Caco-2 (cell line): Measurements from ENCODE around the gene MAGI1. TPM values are rescaled to one million over a fixed set of nuclear protein-coding genes. Genes with fewer than 3 reads are reported as not detected.

ENCODE experiments used
- BruUV-seq: library from RNA; stranded (reverse); fragments of 400-500 nt; replicated peaks from 2 replicates; lab custom pipeline; 2021; lab: Mats Ljungman, UMichigan
- CTCF ChIA-PET: fragments of 300-600 bp; sonication (Branson Sonifier 250); formaldehyde crosslinking; loops from one replicate; lab custom pipeline; 2022; ENCODE audit warnings: antibody characterized with exemption; lab: Charles Lee
- POLR2A ChIA-PET: fragments of 300-600 bp; sonication (Branson Sonifier 250); formaldehyde crosslinking; loops from one replicate; lab custom pipeline; 2022; ENCODE audit warnings: antibody characterized with exemption; lab: Charles Lee
- DNase-seq, 2 experiments: peaks; one replicate each; pipeline versions ENCODE4 v3.0.0 to v3.0.0-alpha.2; 2020 to 2022
- H3K27me3 ChIP-seq: replicated peaks from 2 replicates; pipeline ENCODE4 v1.6.0; 2011; ENCODE audit warnings: low read length; ENCODE audit not compliant: control insufficient read depth, insufficient read depth
- H3K36me3 ChIP-seq: 2 replicates; pipeline ENCODE4 v1.5.1; 2011; ENCODE audit warnings: low read length; ENCODE audit not compliant: control insufficient read depth, insufficient read depth
- H3K4me1 ChIP-seq: fragments of 250-450 bp; sonication (Bioruptor Pico); 2 replicates; pipeline ENCODE4 v1.5.1; 2020; ENCODE audit warnings: mild to moderate bottlenecking
- H3K4me3 ChIP-seq: 2 replicates; pipeline ENCODE4 v1.5.1; 2011; ENCODE audit warnings: low read depth, mild to moderate bottlenecking, control low read depth, low read length
- H3K9me3 ChIP-seq: fragments of 250-450 bp; sonication (Bioruptor Pico); 2 replicates; pipeline ENCODE4 v1.5.1; 2020; ENCODE audit warnings: mild to moderate bottlenecking, moderate library complexity
- H3K27ac Mint-ChIP-seq: one replicate; pipeline ENCODE4 v1.8.0; 2022; ENCODE audit warnings: mixed read lengths; ENCODE audit not compliant: unreplicated experiment
- H3K27me3 Mint-ChIP-seq: one replicate; pipeline ENCODE4 v1.8.0; 2022; ENCODE audit warnings: mixed read lengths; ENCODE audit not compliant: insufficient read depth, unreplicated experiment
- H3K36me3 Mint-ChIP-seq: one replicate; pipeline ENCODE4 v1.8.0; 2022; ENCODE audit warnings: mild to moderate bottlenecking, mixed read lengths; ENCODE audit not compliant: insufficient read depth, unreplicated experiment
- H3K4me1 Mint-ChIP-seq: one replicate; pipeline ENCODE4 v1.8.0; 2022; ENCODE audit warnings: low read depth, mixed read lengths; ENCODE audit not compliant: unreplicated experiment
- H3K4me3 Mint-ChIP-seq: one replicate; pipeline ENCODE4 v1.8.0; 2022; ENCODE audit warnings: mild to moderate bottlenecking, moderate library complexity, mixed read lengths; ENCODE audit not compliant: unreplicated experiment
- H3K9me3 Mint-ChIP-seq: one replicate; pipeline ENCODE4 v1.8.0; 2022; ENCODE audit warnings: mixed read lengths; ENCODE audit not compliant: unreplicated experiment
- CTCF ChIP-seq, 2 experiments: fragments of 200-600 bp in 1 of 2; IDR thresholded peaks; 1 replicate in 1 of 2; 2 replicates in 1 of 2; pipeline versions ENCODE4 v1.5.1 to v1.8.0; 2011 to 2022; ENCODE audit warnings: antibody characterized with exemption in 1 of 2, control low read depth in 1 of 2, inconsistent platforms in 1 of 2, low read depth in 1 of 2, low read length in 1 of 2, mild to moderate bottlenecking in 1 of 2, moderate library complexity in 1 of 2; ENCODE audit not compliant: insufficient read depth in 1 of 2, severe bottlenecking in 1 of 2, unreplicated experiment in 1 of 2
- intact Hi-C: fragments of 100-400 bp; cut with micrococcal nuclease; formaldehyde crosslinking; loops from one replicate; pipeline ENCODE4 v1.10.0; 2022; ENCODE audit not compliant: unreplicated experiment
- total RNA-seq: library from RNA; stranded (reverse); gene quantifications from 2 replicates; pipeline ENCODE4 v1.2.3, GENCODE V29; 2022

The MAGI1 gene
- total RNA-seq, 1 experiment from 2014 or later = 64.9 TPM

GRCh38 chr3:65647369-65647768 lies 391.3 kb downstream of the MAGI1 start:
- no TSS peak for BruUV-seq
- no peaks in the 10 kb centered on the region for H3K4me1 Mint-ChIP-seq
- no peak overlapping the region for H3K4me3 Mint-ChIP-seq
- H3K36me3 ChIP-seq = no peaks in the 10 kb centered on the region
- DNase-seq = no peak
- no peaks in the 10 kb centered on the region for H3K27me3 Mint-ChIP-seq
- H3K4me1 ChIP-seq = no peaks in the 10 kb centered on the region
- H3K36me3 Mint-ChIP-seq = peaks cover 11% of the 10 kb centered on the region
- peaks cover 6% of the 10 kb centered on the region for H3K9me3 ChIP-seq
- ChIA-PET POLR2A (no interaction called here), CTCF (no interaction called here)
- TF ChIP-seq CTCF (IDR thresholded peaks at IDR 0.05; ENCODE audit: insufficient read depth in 1 of 2, low read depth in 1 of 2, low read length in 1 of 2, severe bottlenecking in 1 of 2, unreplicated experiment in 1 of 2) = no peak
- intact Hi-C loops = no loop called here
- peaks cover 23% of the 10 kb centered on the region for H3K9me3 Mint-ChIP-seq
- no peak overlapping the region for H3K27ac Mint-ChIP-seq
- H3K27me3 ChIP-seq = no peaks in the 10 kb centered on the region
- H3K4me3 ChIP-seq = no peak overlapping the region

GRCh38 chr3:65642883-65643282 lies 395.8 kb downstream of the MAGI1 start:
- Mint-ChIP-seq H3K4me1 (no peaks in the 10 kb centered on the region), H3K27me3 (no peaks in the 10 kb centered on the region), H3K9me3 (peaks cover 23% of the 10 kb centered on the region), H3K27ac (no peak overlapping the region), H3K36me3 (peaks cover 11% of the 10 kb centered on the region), H3K4me3 (no peak overlapping the region)
- POLR2A ChIA-PET = no interaction called here
- H3K9me3 ChIP-seq = peaks cover 6% of the 10 kb centered on the region
- no peak for TF ChIP-seq CTCF (IDR thresholded peaks at IDR 0.05; ENCODE audit: insufficient read depth in 1 of 2, low read depth in 1 of 2, low read length in 1 of 2, severe bottlenecking in 1 of 2, unreplicated experiment in 1 of 2)
- DNase-seq = no peak
- no peak overlapping the region for H3K4me3 ChIP-seq
- H3K4me1 ChIP-seq = no peaks in the 10 kb centered on the region
- no peaks in the 10 kb centered on the region for H3K27me3 ChIP-seq
- no peaks in the 10 kb centered on the region for H3K36me3 ChIP-seq
- CTCF ChIA-PET = no interaction called here
- intact Hi-C loops = no loop called here
- no TSS peak for BruUV-seq

DNA sequence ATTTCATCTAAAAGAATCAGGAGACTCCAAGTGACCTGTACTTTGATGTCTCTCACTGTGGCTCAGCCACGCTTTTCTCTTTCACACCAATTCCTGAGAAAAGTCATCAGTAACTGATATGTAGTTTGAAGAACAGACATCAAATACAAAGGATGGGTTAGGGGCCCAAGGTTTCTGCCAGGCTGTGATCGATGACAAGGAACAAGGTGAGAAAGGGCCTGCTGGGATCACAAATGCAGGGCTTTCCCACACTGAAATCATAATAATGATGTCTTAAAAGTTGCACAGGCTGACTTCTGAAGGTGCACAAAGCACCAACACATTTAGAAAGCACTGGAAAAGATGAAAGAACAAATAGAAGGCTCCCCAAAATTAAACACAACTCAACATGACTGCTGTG lies 396.9 kb downstream of the MAGI1 start:
- POLR2A ChIA-PET = no interaction called here
- no peaks in the 10 kb centered on the region for H3K27me3 Mint-ChIP-seq

More for the DNA sequence above, 396.9 kb downstream of the MAGI1 start:
- no peak overlapping the region for H3K4me3 Mint-ChIP-seq
- no peak for DNase-seq
- Histone ChIP-seq H3K27me3 (no peaks in the 10 kb centered on the region), H3K4me1 (no peaks in the 10 kb centered on the region), H3K4me3 (no peak overlapping the region), H3K9me3 (no peaks in the 10 kb centered on the region), H3K36me3 (no peaks in the 10 kb centered on the region)
- no peak overlapping the region for H3K27ac Mint-ChIP-seq
- BruUV-seq = no TSS peak
- H3K4me1 Mint-ChIP-seq = no peaks in the 10 kb centered on the region
- peaks cover 12% of the 10 kb centered on the region for H3K36me3 Mint-ChIP-seq
- TF ChIP-seq CTCF (IDR thresholded peaks at IDR 0.05; ENCODE audit: insufficient read depth in 1 of 2, low read depth in 1 of 2, low read length in 1 of 2, severe bottlenecking in 1 of 2, unreplicated experiment in 1 of 2) = no peak
- CTCF ChIA-PET = no interaction called here
- intact Hi-C loops = no loop called here
- peaks cover 17% of the 10 kb centered on the region for H3K9me3 Mint-ChIP-seq
